HG02571 (cell line): ENCODE measurements around the gene KRT8.
A peak's percentile ranks its signal among the peaks of the same experiment; 100 is the strongest.
"Not testable (repeated sequence)": the region's sequence is repeated elsewhere in the genome, so short reads cannot be mapped to it uniquely, and the experiment has no call there.

Source experiments
- ATAC-seq: cut with Tn5 transposase; IDR thresholded peaks from one replicate; pipeline ENCODE4 v1.9.1; 2021; ENCODE audit warnings: mild to moderate bottlenecking, moderate library complexity; ENCODE audit not compliant: unreplicated experiment

Gene KRT8

GRCh38 chr12:52876372-52876771 is 28.5 kb downstream of the KRT8 start:
- ATAC-seq, result no peak

- ATAC-seq, result no peak
Observed at GRCh38 chr12:52874573-52875435, 30.1 kb downstream of the KRT8 start.

- peak; percentile 47 for ATAC-seq
Observed at GRCh38 chr12:52873832-52874572, 30.9 kb downstream of the KRT8 start.

GRCh38 chr12:52873513-52873831 is 31.4 kb downstream of the KRT8 start:
- ATAC-seq, result no peak

- ATAC-seq, result no peak
Observed at GRCh38 chr12:52872644-52873389, 32.1 kb downstream of the KRT8 start.

GRCh38 chr12:52871291-52872039 is 33.4 kb downstream of the KRT8 start:
- ATAC-seq, result no peak

GRCh38 chr12:52870361-52871290 is 34.2 kb downstream of the KRT8 start:
- peak; percentile 42 for ATAC-seq

- ATAC-seq, result no peak
Observed at GRCh38 chr12:52867642-52868041, 37.2 kb downstream of the KRT8 start.

- ATAC-seq, result no peak
Observed at GRCh38 chr12:52867152-52867551, 37.7 kb downstream of the KRT8 start.

GRCh38 chr12:52865090-52865944 is 39.6 kb downstream of the KRT8 start:
- no peak for ATAC-seq

- no peak for ATAC-seq
Observed at GRCh38 chr12:52862023-52862422, 42.9 kb downstream of the KRT8 start.

GRCh38 chr12:52861511-52861910 is 43.4 kb downstream of the KRT8 start:
- no peak for ATAC-seq

- ATAC-seq, result no peak
Observed at GRCh38 chr12:52860102-52860823, 44.6 kb downstream of the KRT8 start.

GRCh38 chr12:52857500-52857899 is 47.4 kb downstream of the KRT8 start:
- ATAC-seq, result no peak

- ATAC-seq, result no peak
Observed at GRCh38 chr12:52856787-52857186, 48.1 kb downstream of the KRT8 start.

GRCh38 chr12:52856077-52856476 is 48.8 kb downstream of the KRT8 start:
- ATAC-seq, result not testable (repeated sequence)

GRCh38 chr12:52851787-52852186 is 53.1 kb downstream of the KRT8 start:
- no peak for ATAC-seq

GRCh38 chr12:52850681-52851080 is 54.2 kb downstream of the KRT8 start:
- ATAC-seq, result no peak
